Muscle layer of duodenum (tissue), 2 donors: Measurements from ENCODE around the gene CRISPLD2.

ENCODE experiments used
- H3K27ac ChIP-seq: one replicate; pipeline ENCODE4 v1.7.0; 2013; ENCODE audit warnings: mild to moderate bottlenecking, low read length
- H3K27me3 ChIP-seq: one replicate; pipeline ENCODE4 v1.7.0; 2013; ENCODE audit warnings: low read depth, mild to moderate bottlenecking, control low read depth, low read length
- H3K36me3 ChIP-seq, 2 donors: one replicate each; pipeline ENCODE4 v1.7.0; 2013; ENCODE audit warnings: low read length in 2 of 2, control low read depth in 1 of 2, mild to moderate bottlenecking in 1 of 2; ENCODE audit not compliant: insufficient read depth in 2 of 2, control insufficient read depth in 1 of 2
- H3K4me1 ChIP-seq, 2 donors: one replicate each; pipeline ENCODE4 v1.7.0; 2013; ENCODE audit warnings: low read length in 2 of 2, mild to moderate bottlenecking in 2 of 2, control low read depth in 1 of 2, moderate library complexity in 1 of 2; ENCODE audit not compliant: insufficient read depth in 2 of 2, control insufficient read depth in 1 of 2
- H3K4me3 ChIP-seq, 2 donors: one replicate each; pipeline ENCODE4 v1.7.0; 2013; ENCODE audit warnings: low read length in 2 of 2, low read depth in 1 of 2, mild to moderate bottlenecking in 1 of 2
- H3K9me3 ChIP-seq, 2 donors: one replicate each; pipeline ENCODE4 v1.7.0; 2013; ENCODE audit warnings: low read length in 2 of 2, control low read depth in 1 of 2, mild to moderate bottlenecking in 1 of 2; ENCODE audit not compliant: control insufficient read depth in 1 of 2
- donor health status: healthy.

Gene CRISPLD2

DNA sequence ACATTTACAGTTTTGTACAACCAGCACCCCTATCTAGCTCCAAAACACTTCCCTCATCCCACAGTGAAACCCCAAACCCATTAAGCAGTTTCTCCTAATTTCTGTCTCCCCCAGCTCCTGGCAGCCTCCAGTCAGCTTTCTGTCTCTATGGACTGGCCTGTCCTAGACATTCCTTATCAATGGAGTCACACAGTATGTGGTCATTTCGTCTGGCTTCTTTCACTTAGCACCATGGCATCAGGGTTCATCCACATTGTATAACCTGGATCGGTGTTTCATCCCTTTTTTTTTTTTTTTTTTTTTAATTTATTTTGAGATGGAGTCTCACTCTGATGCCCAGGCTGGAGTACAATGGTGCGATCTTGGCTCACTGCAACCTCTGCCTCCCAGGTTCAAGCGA lies 123.0 kb downstream of the CRISPLD2 start:
- Histone ChIP-seq H3K4me1 (peaks cover 0 to 4% of the 10 kb centered on the region in 2 donors), H3K9me3 (no peaks in the 10 kb centered on the region), H3K27me3 (no peaks in the 10 kb centered on the region)

DNA sequence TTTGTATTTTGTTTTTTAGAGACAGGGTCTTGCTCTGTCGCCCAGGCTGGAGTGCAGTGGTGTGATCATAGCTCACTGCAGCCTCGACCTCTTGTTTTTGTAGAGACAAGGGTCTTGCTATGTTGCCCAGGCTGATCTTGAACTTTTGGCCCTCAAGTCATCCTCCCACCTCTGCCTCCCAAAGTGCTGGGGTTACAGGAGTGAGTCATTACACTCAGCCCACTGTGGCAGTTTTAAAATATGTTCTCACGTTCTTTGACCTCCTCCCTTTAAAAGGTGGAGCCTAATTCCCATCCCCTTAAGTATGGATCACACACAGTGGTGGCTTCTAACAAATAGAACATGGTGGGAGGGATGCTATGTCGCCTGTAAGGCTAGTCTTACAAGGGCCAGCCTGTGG lies 123.8 kb downstream of the CRISPLD2 start:
- Histone ChIP-seq H3K27me3 (no peaks in the 10 kb centered on the region), H3K4me3 (no peak overlapping the region), H3K9me3 (no peaks in the 10 kb centered on the region), H3K4me1 (peaks cover 0 to 4% of the 10 kb centered on the region in 2 donors), H3K36me3 (no peaks in the 10 kb centered on the region), H3K27ac (no peak overlapping the region)

More for the DNA sequence above, 123.0 kb downstream of the CRISPLD2 start:
- no peaks in the 10 kb centered on the region for H3K36me3 ChIP-seq
- H3K4me3 ChIP-seq, result no peak overlapping the region
- no peak overlapping the region for H3K27ac ChIP-seq

DNA sequence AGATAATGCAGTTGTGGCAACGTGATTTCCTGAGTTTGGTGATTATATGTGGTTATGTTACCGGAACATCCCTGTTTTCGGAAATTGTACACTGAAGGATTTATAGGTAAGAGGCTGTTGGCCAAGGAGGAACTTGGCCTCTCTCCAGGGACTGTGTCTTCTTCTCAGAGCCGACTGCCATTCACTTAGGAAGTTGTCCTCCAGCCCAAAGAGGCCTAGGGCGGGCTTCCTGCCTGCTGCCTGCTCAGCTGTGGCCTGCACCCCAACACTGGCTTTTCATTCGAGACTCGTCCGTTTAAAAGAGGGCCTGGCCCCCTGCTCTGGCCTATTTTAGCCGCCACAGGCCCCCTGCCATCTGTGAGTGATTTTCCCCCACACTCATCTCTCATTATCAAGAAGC lies 127.2 kb downstream of the CRISPLD2 start:
- Histone ChIP-seq H3K4me1 (peaks cover 0 to 8% of the 10 kb centered on the region in 2 donors), H3K27ac (no peak overlapping the region), H3K9me3 (no peaks in the 10 kb centered on the region), H3K27me3 (no peaks in the 10 kb centered on the region), H3K4me3 (no peak overlapping the region), H3K36me3 (no peaks in the 10 kb centered on the region)

DNA sequence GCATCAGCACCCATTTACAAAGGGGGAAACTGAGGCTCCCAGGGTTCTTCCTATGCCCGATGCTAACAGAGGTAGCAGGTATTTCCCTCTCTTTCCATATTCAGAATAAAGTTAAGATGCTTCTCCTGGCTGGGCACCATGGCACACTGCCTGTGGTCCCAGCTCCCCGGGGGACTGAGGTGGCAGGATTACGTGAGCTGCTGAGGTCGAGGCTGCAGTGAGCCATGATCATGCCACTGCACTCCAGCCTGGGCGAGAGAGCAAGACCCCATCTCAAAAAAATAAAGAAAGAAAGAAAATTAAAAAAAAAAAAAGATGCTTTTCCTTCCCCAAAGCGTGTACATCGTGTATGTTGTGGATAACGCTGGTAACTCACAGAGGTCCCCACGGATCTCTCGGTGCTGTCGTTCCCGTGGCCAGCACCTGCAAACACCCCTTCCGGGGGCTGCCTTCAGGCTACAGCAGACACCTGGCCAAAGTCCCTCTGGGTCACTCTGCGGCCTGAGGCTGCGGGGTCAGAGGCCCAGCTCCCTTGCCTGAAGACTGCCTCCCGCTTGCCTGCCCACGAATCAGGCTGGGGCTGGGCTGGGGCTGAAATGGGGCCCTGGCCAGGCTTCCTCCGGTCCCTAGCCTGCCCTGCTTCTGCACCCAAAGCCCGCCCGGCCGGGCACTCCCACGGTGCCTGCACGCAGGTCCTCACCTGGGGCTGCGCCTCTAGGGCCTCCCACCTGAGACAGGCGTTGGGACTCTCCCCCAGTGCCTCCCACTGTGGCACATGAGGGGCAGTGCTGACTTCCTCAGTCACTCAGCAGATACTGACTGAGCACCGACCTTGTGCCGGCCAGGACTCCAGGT lies 128.4 kb downstream of the CRISPLD2 start:
- H3K4me1 ChIP-seq, result peaks cover 10 to 20% of the 10 kb centered on the region in 2 donors
- H3K4me3 ChIP-seq, result no peak overlapping the region
- no peaks in the 10 kb centered on the region for H3K27me3 ChIP-seq
- H3K27ac ChIP-seq, result no peak overlapping the region
- H3K9me3 ChIP-seq, result no peaks in the 10 kb centered on the region
- no peaks in the 10 kb centered on the region for H3K36me3 ChIP-seq

DNA sequence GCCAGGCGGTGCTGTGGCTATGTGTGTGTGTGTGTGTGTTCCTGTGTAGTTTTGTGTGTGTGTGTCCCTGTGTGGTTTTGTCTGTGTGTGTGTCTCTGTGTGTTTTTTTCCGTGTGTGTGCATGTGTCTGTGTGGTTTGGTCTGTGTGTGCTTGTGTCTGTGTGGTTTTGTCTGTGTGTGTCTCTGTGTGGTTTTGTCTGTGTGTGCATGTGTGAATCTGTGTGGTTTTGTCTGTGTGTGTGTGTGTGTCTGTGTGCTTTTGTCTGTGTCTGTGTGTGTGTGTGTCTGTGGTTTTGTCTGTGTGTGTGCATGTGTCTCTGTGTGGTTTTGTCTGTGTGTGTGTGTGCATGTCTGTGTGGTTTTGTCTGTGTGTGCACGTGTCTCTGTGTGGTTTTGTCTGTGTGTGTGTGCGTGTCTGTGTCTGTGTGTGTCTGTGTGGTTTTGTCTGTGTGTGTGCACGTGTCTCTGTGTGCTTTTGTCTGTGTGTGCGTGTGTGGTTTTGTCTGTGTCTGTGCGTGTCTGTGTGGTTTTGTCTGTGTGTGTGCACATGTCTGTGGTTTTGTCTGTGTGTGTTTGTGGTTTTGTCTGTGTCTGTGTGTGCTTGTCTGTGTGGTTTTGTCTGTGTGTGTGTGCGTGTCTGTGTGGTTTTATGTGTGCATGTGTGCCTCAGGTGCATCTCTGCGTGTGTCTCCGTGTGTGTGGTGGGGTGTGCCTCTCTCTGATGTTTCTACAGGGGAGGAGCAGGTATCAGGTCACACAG lies 129.2 kb downstream of the CRISPLD2 start:
- Histone ChIP-seq H3K4me1 (peaks cover 15 to 24% of the 10 kb centered on the region in 2 donors), H3K4me3 (no peak overlapping the region), H3K27ac (no peak overlapping the region), H3K36me3 (no peaks in the 10 kb centered on the region), H3K9me3 (no peaks in the 10 kb centered on the region), H3K27me3 (no peaks in the 10 kb centered on the region)

DNA sequence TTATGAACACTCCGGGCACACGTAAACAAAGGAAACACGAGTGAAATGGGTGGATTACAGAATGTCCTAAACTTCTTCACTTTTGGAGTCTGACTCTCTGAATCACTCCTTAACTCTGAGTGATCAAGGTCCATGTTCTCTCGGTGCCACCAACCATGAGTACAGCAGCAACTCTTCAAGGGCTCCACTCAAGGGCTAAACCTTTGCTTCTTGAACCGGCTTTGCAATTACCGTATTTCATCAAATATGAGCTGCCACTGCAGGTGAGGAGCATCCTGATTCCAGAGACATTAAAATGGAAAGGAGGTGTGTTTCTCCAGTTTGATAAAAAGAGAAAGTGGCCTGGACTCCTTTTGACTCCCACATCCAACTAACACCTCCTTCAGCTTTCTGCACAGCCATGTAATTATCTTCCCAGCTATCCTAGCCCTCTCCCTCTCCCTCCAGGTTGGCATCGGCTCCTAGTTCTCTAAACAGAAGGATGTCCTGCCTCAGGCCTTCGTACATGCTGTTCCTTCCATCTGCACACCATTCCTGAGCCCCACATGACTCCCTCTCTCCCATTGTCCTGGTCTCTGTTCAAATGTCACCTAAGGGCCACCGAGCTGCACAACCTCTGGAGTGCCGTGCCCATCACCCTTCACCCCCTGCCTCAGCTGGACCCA lies 130.1 kb downstream of the CRISPLD2 start:
- H3K27ac ChIP-seq, result no peak overlapping the region
- H3K9me3 ChIP-seq, result no peaks in the 10 kb centered on the region
- H3K4me1 ChIP-seq, result peaks cover 15 to 24% of the 10 kb centered on the region in 2 donors
- no peak overlapping the region for H3K4me3 ChIP-seq
- H3K27me3 ChIP-seq, result no peaks in the 10 kb centered on the region
- no peaks in the 10 kb centered on the region for H3K36me3 ChIP-seq

DNA sequence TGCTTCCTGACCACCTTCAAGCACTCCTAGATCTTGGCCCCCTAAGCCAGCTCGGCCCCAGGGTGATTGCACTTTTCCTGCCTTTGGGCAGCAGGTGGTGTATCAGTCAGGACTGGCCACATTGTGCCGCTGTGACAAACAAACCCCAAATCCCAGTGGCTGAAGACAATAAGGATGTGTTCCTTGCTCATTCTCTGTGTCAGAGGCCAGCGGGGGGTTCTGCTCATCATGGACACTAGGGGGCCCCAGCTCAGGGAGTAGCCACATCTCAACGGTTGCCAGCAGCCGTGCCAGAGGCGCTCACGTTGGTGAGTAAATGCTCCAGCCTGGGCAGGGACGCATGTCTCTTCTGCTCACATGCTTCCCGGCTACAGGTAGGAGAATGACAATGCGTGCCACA lies 131.1 kb downstream of the CRISPLD2 start:
- H3K4me1 ChIP-seq, result peaks cover 15 to 24% of the 10 kb centered on the region in 2 donors
- no peaks in the 10 kb centered on the region for H3K36me3 ChIP-seq
- H3K27me3 ChIP-seq, result no peaks in the 10 kb centered on the region
- no peak overlapping the region for H3K4me3 ChIP-seq
- H3K27ac ChIP-seq, result no peak overlapping the region
- H3K9me3 ChIP-seq, result no peaks in the 10 kb centered on the region

DNA sequence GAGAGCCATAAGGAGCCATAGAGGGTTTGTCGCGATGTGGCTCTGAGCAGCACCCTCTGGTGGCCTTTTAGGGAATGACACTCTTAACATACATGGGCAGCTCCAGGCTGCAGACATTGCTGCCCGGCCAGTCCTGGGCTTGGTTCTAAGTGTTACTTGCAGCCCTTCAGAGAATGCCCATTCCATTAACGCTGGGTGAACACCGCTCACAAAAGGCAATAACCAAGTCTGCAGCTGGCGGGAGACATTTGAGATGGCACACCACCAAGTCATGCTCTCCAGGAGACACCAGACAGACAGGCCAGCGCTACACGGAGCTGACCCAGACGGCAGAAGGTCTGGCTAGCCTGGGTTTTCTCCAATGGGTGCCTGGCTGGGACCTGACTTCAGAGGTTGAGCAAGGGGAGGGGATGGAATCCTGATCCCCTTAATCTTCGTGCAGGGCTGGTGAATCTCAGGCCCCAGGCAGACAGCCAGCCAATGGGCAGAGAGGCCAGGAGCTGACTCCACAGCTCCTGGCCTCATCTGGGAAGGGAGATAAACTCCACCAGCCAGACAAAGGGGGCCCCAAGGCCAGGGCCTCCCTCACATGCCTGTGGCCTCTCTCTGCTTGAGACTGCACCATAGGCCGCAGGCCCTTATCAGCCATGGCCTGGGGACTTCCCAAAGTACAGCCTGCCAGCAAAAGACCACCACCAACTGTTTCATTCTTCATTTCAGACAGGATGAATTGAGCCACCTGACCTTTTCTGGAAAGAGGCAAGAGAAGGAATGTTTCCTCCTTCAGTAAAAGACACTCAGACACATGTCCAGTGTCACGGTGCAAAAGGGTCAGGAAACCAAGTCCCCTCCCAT lies 132.8 kb downstream of the CRISPLD2 start:
- Histone ChIP-seq H3K9me3 (no peaks in the 10 kb centered on the region), H3K27me3 (no peaks in the 10 kb centered on the region), H3K27ac (no peak overlapping the region), H3K4me1 (peaks cover 15 to 20% of the 10 kb centered on the region in 2 donors), H3K4me3 (no peak overlapping the region), H3K36me3 (no peaks in the 10 kb centered on the region)

DNA sequence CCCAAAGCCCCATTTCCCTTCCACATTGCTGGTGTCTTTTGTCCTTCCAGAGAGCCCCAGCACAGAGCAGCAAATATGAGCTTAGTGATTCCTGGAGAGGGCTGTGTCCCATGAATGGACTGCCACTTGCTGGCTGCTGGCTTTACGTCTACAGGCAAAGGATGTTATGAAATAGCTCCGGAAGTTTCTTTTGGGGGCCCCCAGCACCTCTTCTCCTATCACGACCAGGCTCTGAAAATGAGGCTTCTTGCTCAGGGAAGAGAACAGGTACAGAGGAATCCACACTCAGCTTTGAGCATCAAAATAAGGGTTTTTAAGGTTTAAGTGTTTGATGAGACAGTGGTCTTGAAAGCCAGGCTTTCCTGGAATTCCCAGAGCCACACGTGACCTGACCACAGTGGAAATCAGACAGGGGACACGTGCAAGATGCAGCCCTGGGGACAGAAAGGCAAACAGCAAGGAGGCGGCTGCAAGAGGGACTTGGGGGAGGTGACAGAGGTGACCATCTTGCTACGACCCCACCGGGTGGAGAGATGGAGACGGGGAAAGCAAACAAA lies 133.5 kb downstream of the CRISPLD2 start:
- no peak overlapping the region for H3K4me3 ChIP-seq
- no peaks in the 10 kb centered on the region for H3K36me3 ChIP-seq
- peaks cover 15 to 20% of the 10 kb centered on the region in 2 donors for H3K4me1 ChIP-seq
- no peaks in the 10 kb centered on the region for H3K9me3 ChIP-seq
- H3K27me3 ChIP-seq, result no peaks in the 10 kb centered on the region
- H3K27ac ChIP-seq, result no peak overlapping the region

DNA sequence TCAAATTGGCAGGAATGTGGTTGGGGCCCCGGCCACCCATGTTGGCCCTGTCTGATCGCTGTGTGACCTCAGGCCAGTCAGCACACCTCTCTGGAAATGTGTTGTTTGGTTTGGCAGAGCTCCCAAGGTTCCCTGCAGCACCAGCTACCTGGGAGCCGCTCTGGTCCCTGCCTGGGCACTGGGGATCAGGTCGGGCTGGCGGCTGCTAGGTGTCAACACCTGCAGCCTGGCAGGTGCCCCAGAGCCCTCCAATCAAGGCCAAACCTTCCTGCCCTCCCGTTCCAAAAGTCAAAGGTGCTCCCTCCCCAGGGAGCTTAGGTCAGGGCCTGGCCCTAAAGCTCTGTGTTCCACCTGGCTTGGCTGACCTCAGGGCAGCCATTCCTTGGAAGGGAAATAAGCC lies 135.6 kb downstream of the CRISPLD2 start:
- Histone ChIP-seq H3K36me3 (no peaks in the 10 kb centered on the region), H3K9me3 (no peaks in the 10 kb centered on the region), H3K4me1 (peaks cover 15 to 20% of the 10 kb centered on the region in 2 donors), H3K4me3 (no peak overlapping the region), H3K27ac (no peak overlapping the region), H3K27me3 (no peaks in the 10 kb centered on the region)
